Measurements from ENCODE around the gene YDJC.
"Not testable (repeated sequence)": the region's sequence is repeated elsewhere in the genome, so short reads cannot be mapped to it uniquely, and the experiment has no call there.

YDJC gene

GRCh38 chr22:21631025-21631424 is 1.2 kb upstream of the YDJC start:
- no peak for DNase-seq

DNA sequence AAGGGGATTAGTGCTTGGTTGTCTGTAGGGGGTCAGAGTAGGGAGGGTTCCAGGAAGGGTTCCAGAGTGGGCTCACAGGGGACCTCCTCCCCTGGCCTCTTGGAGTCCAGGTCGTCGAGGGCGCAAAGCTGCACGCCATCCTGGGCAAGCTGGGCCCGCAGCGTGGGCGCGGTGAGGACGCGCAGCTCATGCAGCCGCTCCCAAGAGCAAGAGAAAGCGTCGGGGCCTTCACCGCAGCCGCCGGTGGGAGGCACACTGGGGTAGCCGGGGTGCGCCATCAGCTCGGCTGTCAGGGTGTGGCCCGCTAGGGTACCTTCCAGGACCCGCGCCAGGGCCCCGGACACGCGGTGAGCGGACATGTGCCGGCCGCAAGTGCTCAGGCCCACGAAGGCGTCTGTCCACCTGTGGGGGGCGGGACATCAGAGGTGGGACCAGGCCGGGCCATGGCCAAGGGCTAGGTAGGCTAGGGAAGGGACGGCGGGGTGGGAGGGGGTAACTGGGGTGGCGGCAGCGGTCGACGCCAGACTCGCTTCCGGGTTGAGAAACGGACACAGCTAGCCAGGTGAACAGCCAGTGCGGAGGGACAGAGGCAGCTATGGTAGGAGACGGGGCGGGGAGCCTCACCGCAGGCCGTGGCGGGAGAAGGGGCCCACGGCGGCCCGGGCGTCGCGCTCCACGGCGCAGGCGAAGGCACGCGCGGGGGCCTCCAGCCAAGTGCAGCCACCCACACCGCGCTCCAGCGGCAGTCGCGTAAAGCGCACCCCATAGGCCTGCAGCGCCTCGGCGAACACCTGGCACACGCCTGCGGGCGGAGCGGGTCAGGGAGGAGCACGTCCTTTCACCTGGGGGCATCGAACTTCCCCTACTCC is 1.2 kb downstream of the YDJC start:
- no peak for DNase-seq

DNA sequence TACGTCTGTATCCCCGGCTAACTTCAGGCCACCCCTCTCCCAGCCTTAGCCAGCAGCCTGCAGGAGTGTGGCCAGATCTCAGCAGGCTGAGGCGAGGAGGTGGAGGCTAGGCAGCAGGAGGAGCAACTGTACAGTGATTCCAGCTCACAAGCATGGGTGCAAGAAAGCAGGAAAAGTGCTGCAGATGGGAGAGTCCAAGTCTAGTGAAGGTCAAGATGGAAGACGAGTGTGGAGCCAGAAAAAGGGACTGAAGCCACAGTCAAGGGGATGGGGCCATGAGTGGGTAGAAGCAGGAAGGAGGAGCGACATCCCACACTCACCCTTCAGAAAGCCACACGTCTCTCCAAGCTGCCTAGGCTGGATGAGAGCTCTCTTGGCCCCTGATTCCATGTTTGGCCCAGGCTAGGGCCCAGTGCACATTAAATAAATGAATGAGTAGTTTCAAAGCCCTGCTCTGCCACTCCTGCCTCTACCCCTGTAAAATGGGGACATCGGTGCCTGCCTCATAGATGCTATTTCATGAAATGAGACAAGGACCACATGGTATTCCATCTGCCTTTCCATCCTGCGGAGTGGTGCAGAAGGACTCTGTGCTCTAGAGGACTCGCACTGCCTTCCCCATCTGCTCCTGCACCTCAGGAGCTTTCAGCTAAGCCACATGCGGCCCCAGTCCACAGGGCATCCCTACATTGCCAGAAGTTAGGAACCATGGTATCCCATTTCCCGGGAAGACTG is 2.9 kb downstream of the YDJC start:
- no peak for DNase-seq

DNA sequence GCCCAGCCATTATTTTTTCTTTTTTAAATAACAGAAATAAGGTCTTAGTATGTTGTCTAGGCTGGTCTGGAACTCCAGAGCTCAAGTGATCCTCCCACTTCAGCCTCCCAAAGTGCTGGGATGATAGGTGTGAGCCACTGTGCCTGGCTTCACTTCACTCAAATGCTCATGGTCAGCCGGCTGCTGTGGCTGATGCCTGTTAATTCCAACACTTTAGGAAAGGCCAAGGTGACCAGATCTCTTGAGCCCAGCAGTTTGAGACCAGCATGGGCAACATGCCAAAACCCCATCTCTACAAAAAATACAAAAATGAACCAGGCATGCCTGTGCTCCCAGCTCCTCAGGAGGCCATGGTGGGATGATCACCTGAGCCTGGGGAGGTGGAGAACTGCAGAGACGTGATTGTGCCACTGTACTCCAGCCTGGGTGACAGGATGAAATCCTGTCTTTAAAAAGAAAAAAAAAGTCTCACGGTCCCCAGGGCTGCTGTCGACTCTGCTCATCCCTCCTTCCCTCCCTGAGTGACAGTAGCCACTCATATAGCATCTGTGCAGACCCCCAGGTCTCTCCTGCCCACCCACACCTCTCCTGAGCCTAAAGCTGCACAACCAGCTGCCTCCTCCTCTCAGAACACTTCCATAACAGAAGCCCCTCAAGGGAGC is 3.6 kb downstream of the YDJC start:
- no peak for DNase-seq

- no peak for DNase-seq
Measured at GRCh38 chr22:21624880-21625791, 4.7 kb downstream of the YDJC start.

DNA sequence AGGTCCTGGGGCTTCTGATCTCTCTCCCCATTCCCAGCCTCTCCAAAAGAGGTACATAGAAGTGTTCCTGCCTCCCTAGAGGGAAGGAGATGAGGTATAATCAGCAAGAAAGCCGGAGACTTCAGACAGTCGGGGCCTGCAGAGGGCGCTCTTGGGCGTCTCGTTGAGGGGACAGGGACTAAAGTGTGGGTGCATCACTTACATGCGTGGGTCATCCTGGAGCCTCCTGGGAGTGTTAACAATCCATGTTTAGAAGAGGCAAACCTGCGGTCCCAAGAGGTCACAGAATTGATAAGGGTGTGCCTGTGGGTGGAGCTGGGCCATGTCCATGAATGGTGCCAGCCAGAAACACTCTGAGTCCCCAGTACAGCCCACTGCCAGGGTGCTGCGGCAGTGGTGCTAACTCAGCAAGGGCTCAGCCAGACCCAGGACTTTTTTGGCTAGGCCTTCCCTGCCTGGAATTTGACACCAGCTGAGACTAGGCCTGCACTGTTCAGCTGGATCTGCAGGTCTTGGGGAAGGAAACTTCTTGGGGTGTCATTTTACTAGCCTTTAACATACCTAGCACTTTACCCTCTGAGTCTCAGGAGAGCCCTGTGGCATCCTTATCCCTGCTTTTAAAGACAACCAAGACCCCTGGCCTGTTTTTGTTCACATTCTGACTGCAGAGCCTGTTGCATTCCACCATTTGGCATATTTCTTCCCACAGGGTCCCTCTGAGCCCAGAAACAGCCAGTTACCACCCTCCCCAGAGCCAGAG is 5.5 kb downstream of the YDJC start:
- peak; percentile 5 for DNase-seq

- no peak for DNase-seq
Measured at GRCh38 chr22:21623648-21623970, 6.2 kb downstream of the YDJC start.

DNA sequence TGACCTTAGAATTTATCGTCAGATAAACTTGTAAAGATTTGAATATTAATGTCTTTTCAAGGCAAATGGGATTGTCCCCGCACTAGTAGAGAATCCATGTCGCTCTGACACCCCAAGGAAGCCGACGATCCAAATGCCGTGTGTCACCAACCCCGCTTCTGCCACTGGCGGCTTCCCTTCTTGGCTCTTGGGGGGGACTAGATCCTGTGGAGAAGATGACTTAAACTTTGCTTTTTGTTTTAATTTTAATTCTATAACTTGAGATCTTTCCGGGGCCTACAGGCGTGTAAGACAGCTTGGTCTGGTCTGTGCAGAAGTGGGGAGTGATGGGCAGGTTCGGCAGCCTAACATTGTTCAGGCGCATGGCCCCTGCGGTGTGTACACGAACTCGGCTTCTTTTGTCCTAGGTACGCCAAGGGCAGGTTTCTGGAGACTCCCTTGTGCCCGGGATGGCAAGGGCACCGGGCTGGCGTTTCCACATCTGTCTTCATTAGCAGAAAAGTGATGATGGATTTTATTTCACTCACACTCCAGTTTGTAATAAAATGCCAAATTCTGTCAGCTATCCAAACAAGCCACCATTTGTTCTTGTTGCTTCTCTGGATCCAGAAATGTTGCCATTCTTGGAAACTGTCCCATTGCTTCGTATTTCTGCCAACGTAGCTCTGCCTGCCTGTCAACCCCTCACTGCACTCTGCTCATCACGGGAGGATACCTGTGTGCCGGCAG is 6.7 kb downstream of the YDJC start:
- no peak for DNase-seq

DNA sequence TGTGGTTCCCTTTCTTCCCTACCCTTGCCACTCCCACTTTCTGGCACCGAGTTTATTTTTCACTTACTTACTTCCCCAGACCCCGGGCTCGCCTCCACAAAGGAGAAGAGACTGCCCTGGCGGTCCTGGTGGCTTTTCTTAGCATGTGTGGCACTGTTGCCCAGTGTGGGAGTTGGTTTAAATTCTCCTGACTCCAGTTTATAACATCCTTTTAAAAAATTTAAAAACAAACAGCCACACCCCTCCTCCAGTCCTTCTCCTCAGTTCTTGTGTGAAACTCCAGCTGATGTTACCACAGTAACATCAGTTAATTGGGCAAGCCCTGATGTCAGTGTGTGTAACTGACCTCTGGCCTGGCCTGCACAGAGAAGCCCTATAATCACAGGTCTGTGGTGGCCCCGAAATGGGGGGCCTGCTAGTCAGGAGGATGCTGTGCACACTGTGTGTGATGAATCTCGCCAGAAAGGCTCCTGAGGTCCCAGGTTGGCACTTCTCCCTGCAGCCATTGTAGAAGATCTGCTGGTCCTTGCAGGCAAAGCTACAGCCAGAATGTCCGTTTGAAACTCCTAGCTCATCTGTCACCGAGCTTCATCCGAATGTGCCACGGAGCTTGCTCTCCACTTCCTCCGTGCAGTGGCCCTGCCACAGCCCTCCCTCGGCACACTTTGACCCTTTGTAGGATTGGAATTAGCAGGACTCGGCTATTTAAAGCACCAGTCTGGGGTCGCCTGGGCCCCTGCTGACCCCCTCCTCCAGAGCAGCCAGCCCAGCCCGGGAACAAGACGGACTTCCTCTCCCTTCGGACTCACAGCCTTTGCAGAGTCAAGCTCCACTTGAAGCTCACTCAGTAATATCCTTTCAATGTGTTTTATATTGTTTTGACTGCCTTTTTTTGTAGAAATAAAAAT is 7.6 kb downstream of the YDJC start:
- DNase-seq, result no peak

DNA sequence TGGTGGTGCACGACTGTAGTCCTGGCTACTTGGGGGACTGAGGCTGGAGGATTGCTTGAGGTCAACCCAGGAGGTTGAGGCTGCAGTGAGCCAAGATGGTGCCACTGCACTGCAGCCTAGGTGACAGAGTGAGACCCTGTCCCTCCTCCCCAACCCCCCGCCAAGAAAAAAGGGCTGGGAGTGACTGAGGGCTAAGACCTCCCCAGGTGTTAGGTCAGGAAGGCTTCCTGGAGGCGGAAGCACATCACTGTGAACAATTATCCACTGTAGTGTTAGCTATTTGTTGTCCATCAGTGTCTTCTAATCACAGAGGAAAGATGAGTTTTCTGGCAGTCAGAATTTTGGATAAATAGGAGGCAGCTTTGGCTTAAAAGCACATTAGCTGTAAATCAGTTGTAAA is 8.8 kb downstream of the YDJC start:
- DNase-seq, result no peak

GRCh38 chr22:21617337-21617736 is 12.5 kb downstream of the YDJC start:
- not testable (repeated sequence) for DNase-seq

DNA sequence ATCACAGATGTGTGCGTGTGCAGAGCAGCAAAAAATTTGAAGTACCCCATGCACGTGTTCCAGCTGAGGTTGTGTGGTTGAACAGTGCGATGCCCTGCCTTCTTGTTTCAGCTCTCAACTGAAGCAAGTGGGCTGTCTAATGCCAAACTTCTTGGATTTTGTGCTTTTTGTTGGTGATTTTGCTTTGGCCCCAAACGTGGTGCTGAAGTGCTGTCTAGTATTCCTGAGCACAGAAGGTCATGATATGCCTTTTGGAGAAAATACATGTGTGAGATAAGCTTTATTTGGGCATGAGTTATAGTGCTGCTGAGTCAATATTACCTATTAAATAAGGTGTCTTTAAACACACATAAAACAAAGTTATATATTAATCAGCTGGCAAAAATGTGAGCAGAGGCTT is 14.1 kb downstream of the YDJC start:
- no peak for DNase-seq

DNA sequence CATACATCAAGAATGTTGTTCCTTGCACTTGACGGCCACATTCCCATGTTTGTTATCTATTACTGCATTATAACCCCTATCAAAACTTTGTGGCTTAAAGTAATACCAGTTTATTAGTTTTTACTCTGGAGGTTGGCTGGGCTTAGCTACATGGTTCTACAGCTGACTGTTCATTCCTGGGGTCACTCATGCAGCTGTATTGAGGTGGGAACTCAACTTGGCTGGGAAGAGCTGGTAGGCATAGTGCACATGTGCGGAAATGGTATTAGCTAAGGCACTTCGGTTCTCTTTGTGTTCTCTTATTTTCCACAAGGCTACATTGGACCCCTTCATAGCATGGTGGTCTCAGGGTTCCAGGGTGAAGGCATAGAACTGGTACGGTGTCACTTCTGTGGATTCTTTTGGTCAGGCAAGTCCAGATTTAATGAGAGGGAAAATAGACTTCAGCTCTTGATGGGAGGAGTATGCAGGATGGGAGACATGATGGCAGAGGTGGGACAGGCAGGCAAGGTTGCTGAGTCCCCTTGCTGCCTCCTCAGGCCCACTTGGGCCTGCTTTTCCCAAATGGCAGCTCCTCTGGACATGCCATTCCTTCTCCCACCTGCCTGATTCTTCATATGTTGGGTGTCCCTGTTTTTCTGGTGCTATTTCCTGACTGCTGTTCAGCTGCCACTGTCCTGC is 16.1 kb downstream of the YDJC start:
- no peak for DNase-seq

DNA sequence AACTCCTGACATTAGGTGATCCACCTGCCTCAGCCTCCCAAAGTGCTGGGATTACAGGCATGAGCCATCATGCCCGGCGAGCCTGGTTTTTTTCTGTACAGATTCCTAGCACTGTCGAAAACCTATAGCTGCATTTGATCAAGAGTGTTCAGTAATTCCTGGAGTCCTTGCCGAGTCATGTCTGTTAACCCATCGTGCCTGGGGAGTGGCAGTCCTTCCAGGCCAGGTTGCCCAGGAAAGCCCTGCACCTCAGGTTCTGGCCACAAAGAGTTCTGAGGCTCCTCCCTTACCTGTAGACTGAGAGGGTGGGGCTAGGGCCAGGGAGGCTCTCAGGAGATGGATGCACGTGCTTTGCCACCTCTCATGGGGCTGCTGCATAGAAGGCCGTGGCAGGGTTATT is 17.0 kb downstream of the YDJC start:
- DNase-seq, result no peak

DNA sequence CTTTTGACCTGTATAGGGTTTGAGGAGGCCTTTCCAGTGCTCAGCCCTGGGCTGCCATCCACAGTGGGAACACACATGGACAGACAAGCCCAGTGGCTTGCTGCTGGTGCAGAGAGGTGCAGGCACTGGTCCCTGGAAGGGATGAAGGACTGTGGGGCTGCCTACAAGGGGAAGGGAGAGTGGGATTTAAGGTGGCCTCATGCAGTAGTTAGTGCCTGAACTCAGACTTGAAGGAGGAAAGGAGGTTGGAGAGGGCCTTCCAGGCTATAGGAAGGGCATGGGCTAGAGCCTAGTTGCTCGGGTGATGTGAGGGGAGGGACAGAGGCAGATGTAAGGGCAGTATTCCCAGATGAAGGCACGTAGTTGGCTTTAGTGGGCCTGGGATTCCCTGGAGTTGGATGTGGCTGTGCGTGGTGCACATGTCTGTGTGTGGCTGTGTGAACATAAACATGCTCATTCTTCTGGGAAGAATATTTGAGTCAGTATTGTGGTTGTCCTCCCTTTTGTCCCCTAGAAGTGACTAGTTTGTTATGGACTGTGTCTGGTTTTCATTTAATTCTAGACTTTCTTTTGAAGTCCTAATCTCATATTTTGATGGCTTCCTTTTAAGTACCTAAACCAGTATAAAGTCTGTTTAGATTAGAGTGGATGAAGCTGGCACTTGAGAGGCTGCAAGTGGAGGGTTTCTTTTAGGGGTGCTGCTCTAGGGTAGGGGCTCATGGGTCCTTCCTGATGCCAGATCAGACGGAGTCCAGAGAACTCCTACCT is 18.4 kb downstream of the YDJC start:
- no peak for DNase-seq

GRCh38 chr22:21609556-21610157 is 20.2 kb downstream of the YDJC start:
- not testable (repeated sequence) for DNase-seq

- DNase-seq, result no peak
Measured at GRCh38 chr22:21606775-21607174, 23.0 kb downstream of the YDJC start.

- no peak for DNase-seq
Measured at GRCh38 chr22:21605887-21606564, 23.8 kb downstream of the YDJC start.
